Activated CD4-positive, CD25-positive, alpha-beta regulatory T cell treated with anti-CD3 and anti-CD28 coated beads, Interleukin-2, amount 50 U/mL, for 72 hours (primary cell): ENCODE data around the gene ABCB8.

Experiments
- DNase-seq: peaks from one replicate; pipeline ENCODE4 v3.0.0; 2021

The ABCB8 gene

GRCh38 chr7:151059367-151060112, 31.3 kb downstream of the ABCB8 start, which contains the start of gene SLC4A2:
Gene SLC4A2 (plus strand): TSS chr7:151059589. CDS start chr7:151061988, 2,399 bp downstream.
- peak; percentile 70 for DNase-seq

GRCh38 chr7:151060113-151060415, 31.8 kb downstream of the ABCB8 start:
- no peak for DNase-seq

- no peak for DNase-seq
Observed at GRCh38 chr7:151060416-151061212, 32.4 kb downstream of the ABCB8 start.

- no peak for DNase-seq
Observed at GRCh38 chr7:151061213-151062110, 33.2 kb downstream of the ABCB8 start.

DNA sequence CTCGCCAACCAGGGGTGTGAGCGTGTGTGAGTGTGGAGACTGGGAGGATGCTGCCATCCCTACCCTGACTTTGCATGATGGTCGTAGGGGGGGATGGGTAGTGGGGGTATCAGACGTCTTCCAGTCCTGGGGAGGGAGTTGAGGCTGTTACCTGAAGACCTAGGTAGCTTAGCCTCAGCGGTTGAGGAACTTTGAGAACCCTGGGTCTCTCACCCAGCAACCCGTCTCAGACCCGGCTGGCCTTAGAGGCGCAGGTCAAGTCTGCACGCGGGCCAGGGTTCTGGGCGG, 33.8 kb downstream of the ABCB8 start:
- DNase-seq: no peak

GRCh38 chr7:151062399-151063211, 34.4 kb downstream of the ABCB8 start:
- DNase-seq: no peak

DNA sequence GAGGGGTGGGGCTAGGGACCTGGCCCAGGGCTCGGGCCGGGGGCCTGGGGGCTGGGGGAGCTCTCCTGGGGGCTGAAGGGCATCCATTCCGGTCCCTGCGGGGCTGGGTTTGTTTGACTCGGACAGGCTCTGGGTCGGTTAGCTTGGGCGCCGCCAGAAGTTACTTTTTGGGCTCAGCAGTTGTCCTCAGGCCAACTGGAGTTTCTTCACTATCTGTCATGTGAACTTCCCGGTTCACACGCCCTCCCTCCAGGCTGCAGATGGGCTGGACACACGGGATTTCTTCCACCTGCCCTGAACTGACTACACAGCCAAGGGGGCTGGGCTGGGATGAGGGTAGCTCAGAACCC, 34.9 kb downstream of the ABCB8 start:
- no peak for DNase-seq

DNA sequence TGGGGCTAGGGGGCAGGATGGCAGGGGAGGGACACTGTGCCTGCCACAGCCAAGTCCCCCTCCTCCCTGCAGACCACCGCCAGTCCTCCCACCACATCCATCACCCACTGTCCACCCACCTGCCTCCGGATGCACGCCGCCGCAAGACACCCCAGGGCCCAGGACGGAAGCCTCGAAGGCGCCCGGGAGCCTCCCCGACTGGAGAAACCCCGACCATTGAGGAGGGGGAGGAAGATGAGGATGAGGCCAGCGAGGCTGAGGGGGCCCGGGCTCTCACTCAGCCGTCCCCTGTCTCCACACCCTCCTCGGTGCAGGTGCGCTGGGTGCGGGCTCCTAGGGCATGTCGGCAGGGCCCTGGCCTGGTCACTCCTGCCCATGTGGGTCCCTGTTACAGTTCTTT, 36.2 kb downstream of the ABCB8 start:
- DNase-seq: no peak

GRCh38 chr7:151064993-151065392, 36.7 kb downstream of the ABCB8 start:
- no peak for DNase-seq

- DNase-seq: no peak
Observed at GRCh38 chr7:151065516-151065915, 37.3 kb downstream of the ABCB8 start.

GRCh38 chr7:151066273-151066974, 38.2 kb downstream of the ABCB8 start:
- no peak for DNase-seq

GRCh38 chr7:151068069-151068773, 40.0 kb downstream of the ABCB8 start:
- no peak for DNase-seq

DNA sequence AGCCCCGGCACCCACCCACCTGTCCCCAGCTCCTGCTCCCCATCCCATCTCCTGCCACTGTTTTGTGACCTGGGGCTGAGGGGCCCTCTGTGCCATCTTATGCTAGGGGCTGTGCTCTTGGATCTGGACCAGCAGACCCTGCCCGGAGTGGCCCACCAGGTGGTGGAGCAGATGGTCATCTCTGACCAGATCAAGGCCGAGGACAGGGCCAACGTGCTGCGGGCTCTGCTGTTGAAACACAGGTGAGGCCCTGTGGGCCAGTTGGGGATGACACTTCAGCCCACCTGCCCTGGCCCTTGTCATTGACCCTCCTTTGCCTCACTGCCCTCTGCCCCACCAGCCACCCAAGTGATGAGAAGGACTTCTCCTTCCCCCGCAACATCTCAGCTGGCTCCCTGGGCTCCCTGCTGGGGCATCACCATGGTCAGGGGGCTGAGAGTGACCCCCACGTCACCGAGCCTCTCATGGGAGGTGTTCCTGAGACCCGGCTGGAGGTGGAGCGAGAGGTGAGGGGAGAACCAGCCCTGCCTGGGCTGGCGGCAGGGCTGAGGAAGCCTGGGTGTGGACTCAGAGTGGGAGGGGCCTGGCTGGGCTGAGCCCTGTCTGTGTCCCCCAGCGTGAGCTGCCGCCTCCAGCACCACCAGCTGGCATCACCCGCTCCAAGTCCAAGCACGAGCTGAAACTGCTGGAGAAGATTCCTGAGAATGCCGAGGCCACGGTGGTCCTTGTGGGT, 41.8 kb downstream of the ABCB8 start:
- DNase-seq: no peak

DNA sequence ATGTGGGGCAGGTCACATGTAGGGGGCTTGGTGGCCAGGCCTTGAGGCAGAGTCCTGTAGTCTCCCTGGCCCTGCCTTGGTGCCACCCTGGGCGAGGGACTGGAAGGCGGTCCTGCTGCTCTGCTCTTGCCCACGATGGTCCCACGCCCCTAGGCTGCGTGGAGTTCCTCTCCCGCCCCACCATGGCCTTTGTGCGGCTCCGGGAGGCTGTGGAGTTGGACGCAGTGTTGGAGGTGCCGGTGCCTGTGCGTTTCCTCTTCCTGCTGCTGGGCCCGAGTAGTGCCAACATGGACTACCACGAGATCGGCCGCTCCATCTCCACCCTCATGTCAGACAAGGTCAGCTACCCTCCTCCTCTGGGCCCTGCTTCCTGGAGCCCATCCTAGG, 42.3 kb downstream of the ABCB8 start:
- DNase-seq: no peak

DNA sequence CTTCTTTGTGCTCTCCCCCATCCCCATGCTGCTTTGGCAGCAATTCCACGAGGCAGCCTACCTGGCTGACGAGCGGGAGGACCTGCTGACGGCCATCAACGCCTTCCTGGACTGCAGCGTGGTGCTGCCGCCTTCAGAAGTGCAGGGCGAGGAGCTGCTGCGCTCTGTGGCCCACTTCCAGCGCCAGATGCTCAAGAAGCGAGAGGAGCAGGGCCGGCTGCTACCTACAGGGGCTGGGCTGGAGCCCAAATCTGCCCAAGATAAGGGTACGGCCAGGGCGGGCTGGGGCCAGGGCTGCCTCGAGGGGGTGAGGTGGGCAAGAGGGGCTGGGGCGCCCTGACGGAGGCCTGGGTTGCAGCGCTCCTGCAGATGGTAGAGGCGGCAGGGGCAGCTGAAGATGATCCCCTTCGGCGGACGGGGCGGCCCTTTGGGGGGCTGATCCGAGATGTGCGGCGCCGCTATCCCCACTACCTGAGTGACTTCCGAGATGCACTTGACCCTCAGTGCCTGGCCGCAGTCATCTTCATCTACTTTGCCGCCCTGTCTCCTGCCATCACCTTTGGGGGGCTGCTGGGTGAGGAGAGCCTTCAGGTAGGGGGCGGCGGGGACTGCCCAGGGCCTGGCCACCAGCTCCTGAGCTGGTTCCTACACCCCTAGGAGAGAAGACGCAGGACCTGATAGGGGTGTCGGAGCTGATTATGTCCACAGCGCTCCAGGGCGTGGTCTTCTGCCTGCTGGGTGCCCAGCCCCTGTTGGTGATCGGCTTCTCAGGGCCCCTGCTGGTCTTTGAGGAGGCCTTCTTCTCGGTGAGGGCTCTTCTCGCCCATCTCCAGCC, 43.0 kb downstream of the ABCB8 start:
- no peak for DNase-seq

GRCh38 chr7:151073990-151074389, 45.7 kb downstream of the ABCB8 start:
- DNase-seq: no peak

GRCh38 chr7:151074817-151075661, 46.8 kb downstream of the ABCB8 start:
- no peak for DNase-seq

DNA sequence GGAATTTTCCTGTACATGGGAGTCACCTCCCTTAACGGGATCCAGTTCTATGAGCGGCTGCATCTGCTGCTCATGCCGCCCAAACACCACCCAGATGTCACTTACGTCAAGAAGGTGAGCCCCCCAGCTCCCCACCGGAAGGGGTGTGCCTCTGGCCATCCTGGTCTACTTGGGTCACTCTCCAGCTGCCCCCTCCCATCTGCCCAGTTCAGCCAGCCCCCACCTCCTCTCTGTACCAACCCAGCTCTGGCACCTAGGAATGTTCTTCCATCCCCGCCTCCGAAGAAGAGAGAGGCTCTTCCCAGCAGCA, 47.4 kb downstream of the ABCB8 start:
- DNase-seq: no peak

DNA sequence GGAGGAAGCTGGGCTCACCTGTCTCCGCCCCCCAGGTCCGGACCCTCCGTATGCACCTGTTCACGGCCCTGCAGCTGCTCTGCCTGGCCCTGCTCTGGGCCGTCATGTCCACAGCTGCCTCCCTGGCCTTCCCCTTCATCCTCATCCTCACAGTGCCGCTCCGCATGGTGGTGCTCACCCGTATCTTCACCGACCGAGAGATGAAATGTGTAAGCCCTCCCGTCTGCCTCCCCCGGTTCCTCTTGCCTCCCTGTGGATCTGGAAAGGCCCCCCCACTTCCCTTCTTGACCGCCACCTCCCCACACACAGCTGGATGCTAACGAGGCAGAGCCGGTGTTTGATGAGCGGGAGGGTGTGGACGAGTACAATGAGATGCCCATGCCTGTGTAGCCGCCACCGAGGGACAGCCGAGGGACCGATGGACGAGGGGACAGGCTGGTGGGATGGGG, 47.8 kb downstream of the ABCB8 start:
- no peak for DNase-seq
